Activated CD8-positive, alpha-beta memory T cell treated with anti-CD3 and anti-CD28 coated beads for 48 hours (primary cell): Measurements from ENCODE around the gene GFRA3.
"Not testable (repeated sequence)": the region's sequence is repeated elsewhere in the genome, so short reads cannot be mapped to it uniquely, and the experiment has no call there.

Experiments
- DNase-seq, 3 experiments: peaks; one replicate each; pipeline ENCODE4 v3.0.0-alpha.2; 2020; ENCODE audit warnings: low read depth in 2 of 3, low spot score in 2 of 3

The GFRA3 gene

DNA sequence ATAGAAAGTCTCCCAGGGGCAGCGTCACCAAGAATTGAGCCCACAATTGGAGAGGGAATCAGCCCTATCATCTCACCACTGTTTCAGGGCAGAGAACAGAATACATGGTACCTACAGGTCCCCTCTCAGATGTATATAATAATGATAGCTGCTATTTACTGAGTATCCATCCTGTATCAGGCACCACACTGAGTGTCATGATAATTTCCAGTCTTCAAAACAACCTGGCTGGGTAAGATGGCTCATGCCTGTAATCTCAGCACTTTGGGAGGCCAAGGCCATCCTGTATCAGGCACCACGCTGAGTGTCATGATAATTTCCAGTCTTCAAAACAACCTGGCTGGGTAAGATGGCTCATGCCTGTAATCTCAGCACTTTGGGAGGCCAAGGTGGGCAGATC lies 26.6 kb downstream of the GFRA3 start:
- not testable (repeated sequence) for DNase-seq

DNA sequence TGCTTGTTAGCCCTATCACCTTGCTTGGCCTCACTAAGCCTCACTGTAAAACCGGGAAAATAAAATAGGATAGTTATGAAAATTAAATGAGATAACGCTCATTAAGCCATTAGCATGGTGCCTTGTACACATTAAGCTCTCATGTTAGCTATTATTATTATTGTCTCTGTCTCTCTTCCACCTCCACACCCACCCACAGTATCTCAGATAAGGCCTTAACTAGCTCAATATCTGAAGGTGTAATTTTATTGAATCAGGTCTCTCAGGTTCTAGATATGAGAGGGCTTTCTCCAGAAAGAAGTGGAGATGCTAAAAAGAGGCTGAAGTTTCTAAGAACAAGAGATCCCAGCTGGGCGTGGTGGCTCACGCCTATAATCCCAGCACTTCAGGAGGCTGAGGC lies 27.6 kb downstream of the GFRA3 start:
- DNase-seq: no peak

DNA sequence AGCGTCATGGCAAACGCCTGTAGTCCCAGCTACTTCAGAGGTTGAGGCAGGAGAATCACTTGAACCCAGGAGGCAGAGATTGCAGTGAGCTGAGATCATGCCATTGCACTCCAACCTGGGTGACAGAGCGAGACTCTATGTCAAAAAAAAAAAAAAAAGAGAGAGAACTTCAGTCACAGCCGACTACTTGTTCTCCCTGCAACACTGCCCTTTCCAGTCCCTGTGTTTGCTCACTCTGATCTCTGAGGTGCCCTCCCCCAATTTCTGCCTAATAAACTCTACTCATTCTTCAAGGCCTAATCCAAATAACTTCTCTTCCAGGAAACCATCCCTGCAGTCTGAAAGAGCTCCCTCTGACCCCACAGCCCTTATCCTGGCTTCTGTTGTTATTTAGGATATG lies 28.1 kb downstream of the GFRA3 start:
- no peak for DNase-seq

DNA sequence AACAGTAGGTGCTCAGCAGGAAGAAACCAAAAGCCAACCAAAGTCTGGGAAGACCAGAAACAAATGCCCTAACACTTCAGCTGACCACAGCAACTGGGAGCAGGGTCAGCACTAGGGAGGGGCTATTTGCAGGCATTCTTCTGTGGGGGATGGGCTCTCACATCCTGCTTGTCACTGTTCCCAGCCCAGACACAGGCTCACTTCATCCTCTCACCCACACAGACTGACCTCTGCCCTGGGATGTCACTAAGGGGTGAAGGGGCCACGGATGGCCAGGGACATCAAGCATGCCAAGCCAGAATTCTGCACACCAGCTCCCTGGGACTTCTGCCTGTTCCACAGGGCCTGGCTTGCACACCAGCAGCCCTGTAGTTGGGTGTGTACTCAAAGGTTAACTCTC lies 28.7 kb downstream of the GFRA3 start:
- DNase-seq: no peak

DNA sequence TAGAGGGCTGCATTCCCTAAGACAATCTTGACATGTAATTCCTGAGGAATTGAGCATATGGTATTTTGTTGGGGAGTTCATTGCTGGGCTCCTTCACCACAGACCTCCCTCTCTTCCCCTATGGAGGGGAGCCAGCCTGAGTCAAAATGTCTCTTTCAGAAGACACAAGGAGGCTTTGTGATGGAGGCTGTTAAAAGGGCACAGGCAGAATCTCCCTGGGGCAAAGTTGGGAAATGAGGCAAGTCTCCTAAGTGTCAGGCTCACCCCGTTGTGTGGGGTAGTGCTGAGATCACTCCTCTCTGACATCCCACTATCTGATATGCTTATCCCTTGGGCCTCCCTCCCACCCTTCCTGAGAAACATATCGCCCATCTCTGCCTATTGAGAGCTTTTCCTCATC lies 30.6 kb downstream of the GFRA3 start:
- no peak for DNase-seq

DNA sequence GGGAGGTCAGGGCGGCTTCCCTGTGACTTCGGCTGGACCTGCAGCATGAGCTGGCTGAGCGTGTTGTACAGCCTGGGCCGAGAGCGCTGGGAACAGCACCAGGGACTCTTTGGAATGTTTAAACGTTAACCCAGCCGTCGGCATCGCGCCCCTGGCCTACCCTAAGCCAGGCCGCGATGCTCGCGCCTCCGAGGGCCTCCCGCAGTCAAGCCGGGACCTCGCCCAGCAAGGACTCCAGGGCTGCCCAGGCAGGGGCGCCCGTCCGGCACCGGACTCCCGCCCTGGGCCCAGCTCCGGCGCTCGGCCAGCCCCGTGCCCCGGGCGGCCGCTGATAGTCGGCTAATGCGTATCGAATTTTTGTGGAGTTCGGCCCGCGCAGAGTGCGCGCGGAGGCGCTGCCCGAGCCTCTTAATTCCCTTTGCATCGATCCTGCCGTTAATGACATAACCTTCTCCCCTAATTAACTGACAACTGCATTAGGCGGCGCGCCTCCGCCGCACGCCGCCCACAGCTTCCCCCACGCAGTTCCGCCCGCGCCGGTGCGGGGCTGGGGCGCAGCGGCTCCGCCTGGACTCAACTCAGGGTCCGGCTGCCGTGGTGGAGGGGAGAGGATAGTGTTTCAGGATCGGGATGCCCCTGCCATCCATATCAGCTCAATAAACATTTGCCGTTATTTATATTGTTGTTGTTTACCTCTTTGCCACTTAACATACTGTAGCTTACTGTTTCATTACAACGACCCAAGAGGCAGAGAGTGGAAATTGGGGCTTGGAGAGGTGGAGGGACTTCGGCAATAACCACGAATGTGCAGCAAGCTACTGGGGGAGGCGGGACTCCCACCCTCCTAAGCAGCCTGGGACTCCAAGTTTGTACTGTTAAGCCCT lies 32.5 kb downstream of the GFRA3 start:
- DNase-seq: no peak

DNA sequence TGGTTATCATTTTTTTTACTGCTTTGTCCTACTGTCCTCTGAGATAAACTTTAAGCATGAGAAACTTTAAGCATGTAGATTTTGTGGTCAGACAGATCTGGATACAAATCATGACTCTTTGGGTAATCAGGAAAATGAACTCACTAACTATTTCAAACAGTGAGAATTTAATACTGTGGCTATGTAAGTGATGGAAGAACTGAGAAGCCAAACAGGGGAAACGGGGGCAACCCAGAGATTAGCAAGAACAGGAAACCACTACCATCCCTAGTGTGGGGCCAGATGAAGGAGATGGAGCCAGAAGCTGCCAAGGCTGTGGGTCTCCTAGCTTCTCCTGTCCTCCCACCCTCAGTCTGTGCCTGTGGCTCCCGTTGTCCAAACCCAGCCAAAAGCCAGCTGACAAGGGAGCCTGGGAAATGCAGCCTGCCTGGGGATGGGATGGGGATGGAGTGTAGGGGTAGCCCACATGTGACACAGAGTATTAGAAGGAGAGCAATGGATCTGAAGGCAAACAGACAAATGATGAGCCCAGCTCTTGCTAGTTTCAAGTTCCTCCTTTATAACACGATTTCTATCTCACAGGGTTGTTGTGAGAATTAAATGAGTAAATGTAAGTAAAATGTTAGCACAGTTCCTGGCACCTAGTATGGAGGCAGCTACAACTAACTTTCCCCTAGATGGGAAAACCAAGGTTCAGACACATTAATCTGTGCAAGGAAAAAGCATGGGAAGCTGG lies 33.6 kb downstream of the GFRA3 start:
- DNase-seq: no peak

DNA sequence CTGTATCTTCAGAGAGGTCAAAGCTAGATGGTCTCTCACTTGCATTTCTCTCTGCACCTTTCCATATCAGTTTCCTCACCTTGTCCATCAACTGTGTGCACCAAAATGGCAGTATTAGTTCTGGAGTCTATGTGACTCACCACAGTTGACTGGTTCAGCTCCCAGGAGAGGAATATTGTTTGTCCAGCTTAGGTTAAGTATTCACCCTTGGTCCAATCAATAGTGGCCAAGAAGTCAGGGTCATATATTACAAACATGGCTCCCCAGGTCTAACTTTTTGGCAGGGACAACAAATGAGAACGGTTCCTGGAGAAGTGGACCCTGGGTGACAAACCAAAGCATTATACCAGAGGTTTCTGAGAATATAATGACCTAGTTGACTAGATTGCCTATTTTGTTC lies 36.4 kb downstream of the GFRA3 start:
- no peak for DNase-seq

DNA sequence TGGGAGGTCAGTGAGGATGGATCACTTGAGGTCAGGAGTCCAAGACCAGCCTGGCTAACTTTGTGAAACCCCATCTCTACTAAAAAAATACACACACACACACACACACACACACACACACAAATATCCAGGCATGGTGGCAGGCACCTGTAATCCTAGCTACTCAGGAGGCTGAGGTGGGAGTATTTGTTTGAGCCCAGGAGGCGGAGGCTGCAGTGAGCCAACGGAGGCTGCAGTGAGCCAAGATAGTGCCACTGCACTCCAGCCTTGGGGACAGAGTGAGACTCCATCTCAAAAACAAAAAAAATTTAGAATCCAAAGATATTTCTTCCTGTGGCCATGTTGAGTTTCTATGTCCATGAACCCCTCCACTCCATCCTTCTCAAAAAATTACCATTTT lies 39.8 kb downstream of the GFRA3 start:
- no peak for DNase-seq

DNA sequence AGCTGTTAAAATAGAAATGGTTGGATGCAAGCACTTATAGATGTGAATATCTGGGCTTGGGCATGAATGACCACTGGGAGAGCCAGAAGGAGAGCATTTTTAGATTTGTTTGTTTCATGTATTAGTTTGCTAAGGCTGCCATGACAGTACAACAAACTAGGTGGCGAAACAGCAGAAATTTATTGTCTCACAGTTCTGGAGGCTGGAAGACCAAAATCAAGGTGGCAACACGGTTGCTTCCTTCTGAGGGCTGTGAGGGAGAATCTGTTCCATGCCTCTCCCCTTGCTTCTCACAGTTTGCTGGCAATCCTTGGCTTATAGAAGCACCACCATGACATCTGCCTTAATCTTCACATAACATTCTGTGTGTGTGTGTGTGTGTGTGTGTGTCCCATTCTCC lies 41.1 kb downstream of the GFRA3 start:
- DNase-seq: no peak

DNA sequence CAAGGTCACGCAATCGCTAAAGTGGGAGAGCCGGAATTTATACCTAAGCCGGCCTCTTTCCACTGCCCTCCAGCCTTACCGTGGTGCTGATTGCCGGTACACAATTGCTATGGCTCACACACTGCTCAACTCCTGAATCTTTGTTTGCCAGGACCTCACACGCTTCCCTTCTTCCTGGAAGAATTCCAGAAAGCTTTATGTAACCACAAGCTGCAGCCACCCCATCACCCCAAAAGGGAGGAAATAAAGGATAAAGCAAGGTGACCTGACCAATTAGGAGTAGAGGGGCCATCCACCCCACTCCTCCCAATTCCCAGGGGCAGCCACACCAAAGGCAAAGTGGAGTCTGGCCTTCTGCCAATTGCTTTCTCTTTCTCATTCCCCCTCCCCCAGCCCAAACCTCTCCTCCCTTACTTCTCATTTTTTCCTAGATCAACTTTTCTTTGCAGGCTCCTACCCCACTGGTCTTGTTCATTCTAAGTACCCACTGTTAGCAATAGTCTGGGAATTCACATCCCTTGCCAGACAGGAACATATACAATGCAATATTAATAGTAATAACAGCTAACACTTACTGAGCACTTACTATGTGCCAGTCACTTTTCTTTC lies 43.3 kb downstream of the GFRA3 start:
- DNase-seq: no peak

DNA sequence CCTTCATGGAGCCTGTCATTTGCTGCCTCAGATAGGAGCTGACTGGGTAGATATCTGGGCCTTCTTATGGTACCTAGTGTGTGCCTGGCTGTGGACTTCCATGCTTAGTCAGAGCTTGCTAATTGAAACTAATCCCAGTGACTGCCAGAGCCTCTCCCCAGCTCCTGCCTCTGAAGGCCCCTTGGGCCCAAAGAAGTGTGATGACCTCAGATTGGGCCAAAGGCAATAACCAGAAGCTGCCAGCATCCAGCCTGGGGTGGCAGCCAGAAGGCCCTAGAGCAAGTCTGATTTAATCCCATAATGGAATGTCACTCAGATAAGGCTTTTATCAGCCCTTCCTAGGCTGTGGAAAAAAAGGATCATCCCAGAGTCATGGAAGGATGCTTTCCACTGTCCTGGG lies 44.2 kb downstream of the GFRA3 start:
- no peak for DNase-seq

DNA sequence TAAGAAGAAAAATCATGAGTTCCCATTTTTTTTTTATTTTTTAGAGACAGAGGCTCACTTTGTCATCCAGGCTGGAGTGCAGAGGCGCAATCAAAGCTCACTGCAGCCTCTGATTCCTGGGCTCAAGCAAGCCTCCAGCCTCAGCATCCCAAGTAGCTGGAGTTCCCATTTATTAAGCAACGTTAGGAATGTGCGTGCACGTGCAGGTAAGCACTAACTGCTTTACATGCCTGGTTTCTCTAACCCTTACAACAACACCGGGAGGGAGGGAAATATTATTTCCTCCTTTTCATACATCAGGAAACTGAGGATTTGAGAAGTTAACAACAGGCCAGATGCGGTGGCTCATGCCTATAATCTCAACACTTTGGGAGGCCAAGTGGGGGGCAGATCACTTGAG lies 45.0 kb downstream of the GFRA3 start:
- no peak for DNase-seq

DNA sequence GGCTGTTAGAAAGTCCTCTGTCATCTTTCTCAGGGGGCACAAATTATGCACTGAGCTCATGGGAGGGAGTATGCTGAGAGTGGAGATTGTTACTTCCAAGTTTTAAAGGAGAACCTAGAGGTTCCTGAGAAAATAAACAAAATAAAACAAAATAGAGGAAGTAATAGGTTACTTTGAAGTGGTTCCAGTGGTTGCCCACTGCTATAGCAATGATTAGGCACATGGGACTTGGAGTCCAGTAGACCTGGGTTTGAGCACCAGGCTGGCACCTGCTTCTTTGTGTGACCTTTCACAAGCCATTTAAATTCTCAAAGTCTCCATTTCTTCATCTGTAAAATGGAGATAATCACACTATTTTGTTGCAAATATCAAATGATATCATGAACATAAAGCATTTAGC lies 47.5 kb downstream of the GFRA3 start:
- no peak for DNase-seq

DNA sequence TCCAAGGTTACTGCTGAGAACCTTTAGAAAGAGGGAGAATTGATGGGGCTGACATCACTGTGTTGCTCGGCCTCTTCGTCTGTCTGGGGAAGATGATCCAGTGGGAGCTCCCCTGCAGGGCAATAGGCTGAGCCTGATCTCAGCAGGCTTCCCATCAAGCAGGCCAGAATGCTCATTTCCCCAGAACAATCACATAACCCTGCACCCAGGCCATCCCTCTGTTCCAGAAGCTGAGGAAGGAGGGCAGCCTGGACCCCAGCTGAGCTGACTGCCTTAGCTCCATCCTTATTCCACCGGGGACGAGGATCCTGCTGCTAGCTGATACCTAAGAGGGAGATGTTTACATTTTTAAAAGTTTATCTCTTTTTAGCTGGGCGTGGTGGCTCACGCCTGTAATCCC lies 49.7 kb downstream of the GFRA3 start:
- no peak for DNase-seq

DNA sequence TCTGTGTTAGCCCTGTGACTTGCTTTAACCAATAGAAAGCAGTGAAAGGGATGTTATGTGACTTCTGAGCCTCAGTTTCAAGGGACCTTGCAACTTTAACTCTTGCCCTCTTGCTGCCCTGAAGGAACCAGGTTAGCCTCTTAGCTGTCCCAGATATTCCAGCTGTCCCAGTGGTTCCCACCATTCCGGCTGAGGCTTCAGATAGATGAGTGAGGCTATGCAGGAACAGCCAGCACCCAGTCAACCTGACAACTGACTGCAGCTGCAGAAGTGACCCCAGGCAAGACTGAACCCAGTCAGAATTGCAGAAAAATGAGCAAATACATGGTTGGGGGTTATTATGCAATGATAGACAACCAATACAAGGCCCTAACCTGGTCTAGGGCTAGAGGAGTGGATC lies 50.9 kb downstream of the GFRA3 start:
- DNase-seq: no peak

DNA sequence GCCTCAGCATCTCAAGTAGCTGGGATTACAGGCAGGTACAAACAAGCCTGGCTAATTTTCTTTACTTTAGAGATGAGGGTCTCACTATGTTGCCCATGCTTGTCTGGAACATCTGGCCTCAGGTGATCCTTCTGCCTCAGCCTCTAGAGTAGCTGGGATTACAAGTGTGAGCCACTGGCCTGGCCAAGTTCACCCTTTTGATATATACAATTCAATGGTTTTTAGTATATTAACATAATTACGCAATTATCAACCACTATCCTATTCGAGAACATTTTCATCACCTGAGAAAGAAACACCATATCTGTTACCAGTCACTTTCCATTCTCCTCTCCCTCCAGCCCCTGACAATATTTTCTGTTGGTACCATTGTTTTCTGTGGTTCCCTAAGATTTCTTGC lies 57.6 kb downstream of the GFRA3 start:
- no peak for DNase-seq

DNA sequence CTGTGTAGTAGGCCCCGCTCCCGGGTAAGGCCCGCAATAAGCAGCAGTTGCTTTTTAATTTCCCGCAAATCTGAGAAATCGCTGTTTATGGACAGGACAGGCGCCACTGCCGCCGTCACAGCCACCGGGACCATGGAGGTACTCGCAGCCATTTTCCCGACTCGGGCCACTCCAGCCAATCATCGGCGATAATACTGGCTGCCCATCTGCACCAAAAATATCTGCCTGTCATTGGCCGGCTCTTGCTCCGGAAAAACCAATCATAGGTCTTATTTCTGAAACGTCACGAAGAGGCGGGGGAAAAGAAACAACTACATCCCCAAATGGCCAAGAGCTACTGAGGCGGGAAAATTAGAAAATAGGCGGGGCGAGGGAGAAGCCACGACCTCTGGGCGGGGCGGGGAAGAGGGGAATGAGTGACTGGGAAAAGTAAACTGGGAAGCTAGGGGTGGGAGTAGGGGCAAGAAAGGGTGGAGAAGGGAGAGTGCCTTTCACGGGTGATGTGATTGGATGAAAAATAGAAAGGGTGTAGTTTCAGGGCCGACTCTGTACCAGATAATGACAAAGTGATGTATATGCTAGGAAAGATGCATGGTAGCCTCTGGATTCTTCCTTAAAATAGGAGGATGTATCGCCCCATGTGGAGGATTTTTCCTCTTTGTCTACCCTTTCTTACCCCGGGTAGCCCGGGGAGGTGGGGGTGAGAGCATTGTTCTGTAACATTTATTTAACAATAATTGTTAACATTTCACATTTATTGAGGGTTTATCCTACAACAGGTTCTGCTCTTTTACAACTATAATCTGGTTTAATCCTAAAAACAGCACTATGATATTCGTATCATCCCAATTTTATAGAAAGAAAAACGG lies 61.0 kb downstream of the GFRA3 start, which contains the start of gene CDC23:
Gene CDC23, minus strand, starts transcription at position 163 of the 869 bp plus-strand sequence. Its CDS starts 11 bp downstream, at position 152.
- DNase-seq: peak; percentile 54 to 71 (median 68)

DNA sequence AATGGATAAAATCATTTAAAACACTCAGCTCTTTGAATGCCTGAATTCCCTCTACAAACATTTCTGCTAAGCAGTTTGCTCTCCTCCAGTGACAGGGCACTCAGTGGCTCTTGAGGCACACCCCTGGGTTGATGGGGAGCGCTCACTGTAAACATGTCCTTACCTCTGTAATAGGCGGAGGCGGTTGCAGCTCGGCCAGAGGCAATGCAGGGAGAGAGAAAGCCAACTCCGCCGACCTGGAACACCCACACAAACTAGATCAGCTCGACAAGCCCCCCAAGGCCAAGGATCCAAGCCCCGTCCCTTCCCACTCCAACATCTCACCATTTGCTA lies 61.6 kb downstream of the GFRA3 start:
- DNase-seq: peak in 2 of 3 experiments; percentile 0 to 8

DNA sequence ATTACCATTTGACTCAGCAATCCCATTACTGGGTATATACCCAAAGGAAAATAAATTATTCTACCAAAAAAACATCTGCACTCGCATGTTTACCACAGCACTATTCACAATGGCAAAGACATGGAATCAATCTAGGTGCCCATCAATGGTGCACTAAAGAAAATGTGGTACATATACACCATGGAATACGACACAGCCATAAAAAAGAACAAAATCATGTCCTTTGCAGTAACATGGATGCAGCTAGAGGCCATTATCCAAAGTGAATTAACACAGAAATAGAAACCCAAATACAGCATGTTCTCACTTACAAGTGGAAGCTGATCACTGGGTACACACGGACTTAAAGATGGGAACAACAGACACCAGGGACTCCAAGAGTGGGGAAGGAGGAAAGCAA lies 63.4 kb downstream of the GFRA3 start:
- DNase-seq: no peak
